ENCODE data around the gene EGF.

EGF gene

GRCh38 chr4:110014233-110014632 lies 101.5 kb downstream of the EGF start:
- ChIA-PET POLR2A (no interaction called here), CTCF (interaction anchor here (2.6 to 22.5 kb wide), 2 partner anchors 12 to 500 kb away, joined by 6 to 673 read pairs; no protein-coding TSS in a partner anchor)
- DNase-seq (ENCODE audit: extremely low spot score) = no peak
- TF ChIP-seq CTCF (IDR thresholded peaks at IDR 0.05; ENCODE audit: control extremely low read depth, extremely low read depth, low read depth, missing control alignments) = no peak

- TF ChIP-seq CTCF (IDR thresholded peaks at IDR 0.05; ENCODE audit: control extremely low read depth, extremely low read depth, low read depth, missing control alignments) = no peak
- DNase-seq (ENCODE audit: extremely low spot score) = no peak
- POLR2A ChIA-PET = no interaction called here
These were observed 106.5 kb downstream of the EGF start for GRCh38 chr4:110019153-110019552.

GRCh38 chr4:110020139-110020538 lies 107.5 kb downstream of the EGF start:
- CTCF ChIA-PET = interaction anchor here (0.8 to 5.1 kb wide), 8 partner anchors 11 to 494 kb away, joined by 3 to 25 read pairs (median 6); no protein-coding TSS in a partner anchor
- POLR2A ChIA-PET = no interaction called here

More at GRCh38 chr4:110019153-110019552, 106.5 kb downstream of the EGF start:
- CTCF ChIA-PET = interaction anchor here (1.3 to 5.1 kb wide), 6 partner anchors 12 to 490 kb away, joined by 3 to 25 read pairs (median 10); no protein-coding TSS in a partner anchor

GRCh38 chr4:110020646-110021443 lies 108.2 kb downstream of the EGF start:
- no peak for TF ChIP-seq CTCF (IDR thresholded peaks at IDR 0.05; ENCODE audit: control extremely low read depth, extremely low read depth, low read depth, missing control alignments)
- CTCF ChIA-PET = interaction anchor here (0.8 to 5.1 kb wide), 9 partner anchors 10 to 493 kb away, joined by 3 to 25 read pairs (median 4); no protein-coding TSS in a partner anchor
- DNase-seq (ENCODE audit: extremely low spot score) = no peak
- POLR2A ChIA-PET = no interaction called here

More at GRCh38 chr4:110020139-110020538, 107.5 kb downstream of the EGF start:
- DNase-seq (ENCODE audit: extremely low spot score) = no peak
- no peak for TF ChIP-seq CTCF (IDR thresholded peaks at IDR 0.05; ENCODE audit: control extremely low read depth, extremely low read depth, low read depth, missing control alignments)

GRCh38 chr4:110022457-110022856 lies 109.8 kb downstream of the EGF start:
- TF ChIP-seq CTCF (IDR thresholded peaks at IDR 0.05; ENCODE audit: control extremely low read depth, extremely low read depth, low read depth, missing control alignments) = no peak
- POLR2A ChIA-PET = no interaction called here
- CTCF ChIA-PET = interaction anchor here (1.4 to 5.1 kb wide), 5 partner anchors 10 to 495 kb away, joined by 4 to 25 read pairs (median 5); no protein-coding TSS in a partner anchor
- no peak for DNase-seq (ENCODE audit: extremely low spot score)

GRCh38 chr4:110025056-110025455 lies 112.4 kb downstream of the EGF start:
- DNase-seq (ENCODE audit: extremely low spot score) = no peak
- no peak for TF ChIP-seq CTCF (IDR thresholded peaks at IDR 0.05; ENCODE audit: control extremely low read depth, extremely low read depth, low read depth, missing control alignments)
- ChIA-PET POLR2A (no interaction called here), CTCF (interaction anchor here (1.2 to 1.5 kb wide), 3 partner anchors 15 to 26 kb away, joined by 3 read pairs; no protein-coding TSS in a partner anchor)
